ENCODE measurements around the gene EXOC6B. TPM values are rescaled to one million over a fixed set of nuclear protein-coding genes. Genes with fewer than 3 reads are reported as not detected.

The EXOC6B gene
- total RNA-seq, 2 donors from 2014 or later: 21.3 to 28.8 TPM

DNA sequence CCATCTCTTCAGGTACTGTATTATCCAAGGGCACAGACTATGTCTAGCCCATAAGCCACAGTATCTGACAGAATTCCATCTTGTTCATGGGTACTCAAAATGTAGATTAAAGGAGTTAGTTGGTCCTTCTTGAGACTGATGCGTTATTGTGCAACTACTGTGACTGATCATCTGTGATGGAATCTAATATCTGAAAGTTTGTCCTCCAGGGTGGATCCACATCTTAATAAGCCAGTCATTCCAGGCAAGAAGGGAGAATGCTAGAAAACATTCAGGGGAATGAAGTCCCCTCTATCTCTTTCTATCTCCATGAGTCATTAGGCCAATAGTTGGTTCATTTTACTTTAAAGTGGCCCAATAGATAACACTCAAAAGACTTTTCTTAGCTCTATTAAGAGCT, 252.6 kb downstream of the EXOC6B start:
- Histone ChIP-seq H3K27ac (no peak overlapping the region), H3K9me3 (no peaks in the 10 kb centered on the region), H3K9ac (ENCODE audit: low read depth in 2 of 2, low read length in 2 of 2) (no peak overlapping the region), H3K36me3 (no peaks in the 10 kb centered on the region), H3K4me3 (no peak overlapping the region), H3K27me3 (no peaks in the 10 kb centered on the region), H3K4me1 (no peaks in the 10 kb centered on the region)
- TF ChIP-seq, protein P1, sequence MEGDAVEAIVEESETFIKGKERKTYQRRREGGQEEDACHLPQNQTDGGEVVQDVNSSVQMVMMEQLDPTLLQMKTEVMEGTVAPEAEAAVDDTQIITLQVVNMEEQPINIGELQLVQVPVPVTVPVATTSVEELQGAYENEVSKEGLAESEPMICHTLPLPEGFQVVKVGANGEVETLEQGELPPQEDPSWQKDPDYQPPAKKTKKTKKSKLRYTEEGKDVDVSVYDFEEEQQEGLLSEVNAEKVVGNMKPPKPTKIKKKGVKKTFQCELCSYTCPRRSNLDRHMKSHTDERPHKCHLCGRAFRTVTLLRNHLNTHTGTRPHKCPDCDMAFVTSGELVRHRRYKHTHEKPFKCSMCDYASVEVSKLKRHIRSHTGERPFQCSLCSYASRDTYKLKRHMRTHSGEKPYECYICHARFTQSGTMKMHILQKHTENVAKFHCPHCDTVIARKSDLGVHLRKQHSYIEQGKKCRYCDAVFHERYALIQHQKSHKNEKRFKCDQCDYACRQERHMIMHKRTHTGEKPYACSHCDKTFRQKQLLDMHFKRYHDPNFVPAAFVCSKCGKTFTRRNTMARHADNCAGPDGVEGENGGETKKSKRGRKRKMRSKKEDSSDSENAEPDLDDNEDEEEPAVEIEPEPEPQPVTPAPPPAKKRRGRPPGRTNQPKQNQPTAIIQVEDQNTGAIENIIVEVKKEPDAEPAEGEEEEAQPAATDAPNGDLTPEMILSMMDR (IDR thresholded peaks at IDR 0.05): no peak
- intact Hi-C loops (cut with DNase I): no loop called here
- no peak for DNase-seq

DNA sequence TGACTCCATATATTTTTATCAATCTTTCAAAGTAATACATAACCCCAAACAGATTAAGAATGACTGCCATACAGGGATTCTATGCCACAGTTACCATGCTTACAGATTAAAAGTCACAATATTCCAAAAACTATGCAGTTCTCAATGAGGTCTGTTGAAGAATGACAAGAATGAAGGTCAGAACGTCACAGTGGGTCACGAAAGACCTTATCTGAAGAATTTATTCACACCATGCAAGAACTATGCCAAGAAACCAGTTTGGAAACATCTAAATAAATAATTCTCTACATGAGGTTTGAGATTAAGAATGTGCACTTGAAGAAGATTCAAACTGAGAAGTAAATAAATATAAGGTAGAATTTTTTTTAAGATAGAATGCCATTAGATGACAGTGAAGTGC, 253.3 kb downstream of the EXOC6B start:
- Histone ChIP-seq H3K9me3 (no peaks in the 10 kb centered on the region), H3K27ac (no peak overlapping the region), H3K27me3 (no peaks in the 10 kb centered on the region), H3K4me1 (no peaks in the 10 kb centered on the region), H3K4me3 (no peak overlapping the region), H3K9ac (ENCODE audit: low read depth in 2 of 2, low read length in 2 of 2) (no peak overlapping the region), H3K36me3 (no peaks in the 10 kb centered on the region)
- intact Hi-C loops (cut with DNase I): no loop called here
- no peak for DNase-seq
- TF ChIP-seq, protein P1 (IDR thresholded peaks at IDR 0.05): no peak

DNA sequence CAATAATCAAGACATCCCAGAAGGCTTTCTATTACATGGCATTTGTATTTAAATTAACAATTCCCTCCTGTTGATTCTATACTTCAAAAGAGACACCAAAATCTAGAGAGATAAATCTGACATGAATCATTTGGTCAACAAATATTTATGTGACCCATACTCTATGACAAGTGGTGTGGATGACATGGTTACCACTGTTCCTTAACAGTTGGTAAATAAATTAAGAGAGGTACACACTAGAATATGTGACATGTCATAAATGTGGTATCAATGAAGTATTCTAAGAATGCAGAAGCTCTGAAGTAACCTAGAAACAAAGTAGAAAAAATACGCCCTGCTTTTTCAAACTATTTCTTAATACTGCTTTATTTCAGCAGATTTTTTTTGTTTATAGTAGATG, 255.4 kb downstream of the EXOC6B start:
- H3K9ac ChIP-seq (ENCODE audit: low read depth in 2 of 2, low read length in 2 of 2): no peak overlapping the region
- H3K4me3 ChIP-seq: no peak overlapping the region
- DNase-seq: no peak
- no peaks in the 10 kb centered on the region for H3K4me1 ChIP-seq
- TF ChIP-seq, protein P1 (IDR thresholded peaks at IDR 0.05): no peak
- H3K27me3 ChIP-seq: no peaks in the 10 kb centered on the region
- no peaks in the 10 kb centered on the region for H3K9me3 ChIP-seq
- intact Hi-C loops (cut with DNase I): no loop called here
- H3K27ac ChIP-seq: no peak overlapping the region
- H3K36me3 ChIP-seq: no peaks in the 10 kb centered on the region

DNA sequence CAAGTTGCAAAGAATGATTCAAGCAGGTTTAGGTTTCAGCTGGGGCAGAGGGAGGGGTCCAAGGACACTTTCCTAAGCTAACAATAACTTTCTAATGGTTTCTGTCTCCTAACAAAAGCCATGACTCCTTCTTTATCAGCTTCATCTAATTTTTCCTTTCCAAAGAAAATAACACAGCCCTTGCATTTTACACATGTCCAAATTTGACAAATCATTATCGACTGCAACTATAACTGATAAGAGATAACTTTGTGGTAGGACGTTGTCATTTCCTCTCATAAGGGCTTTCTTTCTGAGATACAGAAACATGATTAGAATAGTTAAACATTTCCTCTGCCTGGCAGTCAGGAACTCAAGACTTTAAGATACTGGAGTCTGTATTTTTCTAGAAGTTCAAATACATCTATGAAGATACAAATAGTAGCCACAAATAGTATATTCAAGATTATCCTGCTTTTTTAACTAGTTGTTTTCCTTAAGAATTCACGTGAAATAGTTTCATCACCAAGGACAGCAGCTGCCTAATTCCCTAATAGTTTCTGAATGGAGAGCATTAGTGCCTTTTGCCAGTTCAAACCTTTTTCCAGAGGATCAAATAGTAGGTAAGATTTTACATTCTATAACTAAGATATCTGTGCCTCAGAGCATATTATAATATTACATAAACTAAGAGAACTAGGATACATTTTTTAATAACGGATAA, 263.2 kb downstream of the EXOC6B start:
- Histone ChIP-seq H3K9me3 (no peaks in the 10 kb centered on the region), H3K4me1 (no peaks in the 10 kb centered on the region), H3K4me3 (no peak overlapping the region), H3K9ac (ENCODE audit: low read depth in 2 of 2, low read length in 2 of 2) (no peak overlapping the region), H3K36me3 (no peaks in the 10 kb centered on the region), H3K27me3 (no peaks in the 10 kb centered on the region), H3K27ac (no peak overlapping the region)
- DNase-seq: no peak
- intact Hi-C loops (cut with DNase I): no loop called here
- TF ChIP-seq, protein P1 (IDR thresholded peaks at IDR 0.05): no peak

DNA sequence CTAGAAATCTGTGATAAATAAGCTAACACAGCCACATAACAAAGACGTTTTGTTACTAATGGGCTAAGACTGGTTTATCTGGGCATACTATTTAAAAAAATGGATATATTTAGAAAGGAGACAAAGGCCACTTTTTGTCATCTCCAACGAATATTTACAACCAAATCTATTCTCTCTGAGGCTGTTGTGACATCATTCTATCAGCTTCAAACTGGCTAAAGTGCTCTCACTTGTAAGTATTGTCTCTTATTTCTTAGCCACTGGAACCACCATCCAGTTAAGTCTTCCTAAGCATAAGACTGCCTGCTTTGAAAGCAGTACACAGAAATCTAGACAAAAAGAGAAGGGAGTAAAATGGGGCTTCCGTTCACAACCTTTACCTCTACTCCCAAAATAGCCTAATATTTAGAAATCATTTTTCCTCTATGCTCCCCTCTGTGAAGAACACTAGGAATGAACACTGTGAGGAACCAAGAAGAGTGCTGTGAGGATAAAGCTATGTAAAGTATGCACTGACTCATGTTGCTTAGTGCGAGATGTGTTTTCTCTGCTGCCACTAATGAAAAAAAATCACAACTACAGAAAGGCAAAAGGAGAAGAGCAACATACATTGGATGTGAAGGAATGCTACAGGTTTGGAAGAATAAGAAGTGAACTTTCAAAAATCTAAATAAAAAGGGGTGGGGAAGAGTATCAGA, 264.1 kb downstream of the EXOC6B start:
- no peak for DNase-seq
- no peaks in the 10 kb centered on the region for H3K4me1 ChIP-seq
- no peaks in the 10 kb centered on the region for H3K36me3 ChIP-seq
- TF ChIP-seq, protein P1 (IDR thresholded peaks at IDR 0.05): no peak
- no peak overlapping the region for H3K9ac ChIP-seq (ENCODE audit: low read depth in 2 of 2, low read length in 2 of 2)
- no peak overlapping the region for H3K4me3 ChIP-seq
- no peak overlapping the region for H3K27ac ChIP-seq
- intact Hi-C loops (cut with DNase I): no loop called here
- H3K27me3 ChIP-seq: no peaks in the 10 kb centered on the region
- no peaks in the 10 kb centered on the region for H3K9me3 ChIP-seq
